ENCODE measurements around the gene MAP3K20.

DNA sequence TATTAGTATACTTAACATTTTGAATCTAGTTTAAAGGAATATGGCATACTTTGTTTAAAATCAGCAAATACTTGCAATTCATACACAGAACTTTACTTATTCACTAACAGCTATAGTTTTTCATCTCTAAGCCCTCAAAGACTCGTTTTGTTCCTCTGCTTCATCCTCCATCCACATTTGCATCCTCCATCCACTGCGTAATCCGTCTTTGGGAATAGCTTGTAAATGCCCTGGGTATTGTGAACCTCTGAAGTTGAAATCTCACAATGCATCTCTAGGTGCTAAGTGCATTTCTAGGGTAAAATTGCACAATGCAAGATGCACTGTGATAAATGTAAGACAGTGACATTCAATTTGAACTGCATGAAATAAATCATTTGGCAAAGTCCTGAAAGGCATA, 163.2 kb downstream of the MAP3K20 start:
- TF ChIP-seq, protein P1, sequence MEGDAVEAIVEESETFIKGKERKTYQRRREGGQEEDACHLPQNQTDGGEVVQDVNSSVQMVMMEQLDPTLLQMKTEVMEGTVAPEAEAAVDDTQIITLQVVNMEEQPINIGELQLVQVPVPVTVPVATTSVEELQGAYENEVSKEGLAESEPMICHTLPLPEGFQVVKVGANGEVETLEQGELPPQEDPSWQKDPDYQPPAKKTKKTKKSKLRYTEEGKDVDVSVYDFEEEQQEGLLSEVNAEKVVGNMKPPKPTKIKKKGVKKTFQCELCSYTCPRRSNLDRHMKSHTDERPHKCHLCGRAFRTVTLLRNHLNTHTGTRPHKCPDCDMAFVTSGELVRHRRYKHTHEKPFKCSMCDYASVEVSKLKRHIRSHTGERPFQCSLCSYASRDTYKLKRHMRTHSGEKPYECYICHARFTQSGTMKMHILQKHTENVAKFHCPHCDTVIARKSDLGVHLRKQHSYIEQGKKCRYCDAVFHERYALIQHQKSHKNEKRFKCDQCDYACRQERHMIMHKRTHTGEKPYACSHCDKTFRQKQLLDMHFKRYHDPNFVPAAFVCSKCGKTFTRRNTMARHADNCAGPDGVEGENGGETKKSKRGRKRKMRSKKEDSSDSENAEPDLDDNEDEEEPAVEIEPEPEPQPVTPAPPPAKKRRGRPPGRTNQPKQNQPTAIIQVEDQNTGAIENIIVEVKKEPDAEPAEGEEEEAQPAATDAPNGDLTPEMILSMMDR (IDR thresholded peaks at IDR 0.05), result no peak
- no peak for TF ChIP-seq EP300 (IDR thresholded peaks at IDR 0.05; ENCODE audit: borderline replicate concordance in 1 of 2, low read depth in 1 of 2, low read length in 1 of 2)

Data from SK-N-SH (cell line).